Lower leg skin (tissue), 4 donors: ENCODE results near the gene CDKAL1. TPM values are rescaled to one million over a fixed set of nuclear protein-coding genes. Genes with fewer than 3 reads are reported as not detected.
"Not testable (repeated sequence)": the region's sequence is repeated elsewhere in the genome, so short reads cannot be mapped to it uniquely, and the experiment has no call there.

Experiments used
- DNase-seq, 2 donors: peaks; one replicate each; pipeline ENCODE4 v3.0.0-alpha.2; 2019; ENCODE audit warnings: low spot score in 2 of 2
- H3K4me3 ChIP-seq: fragments of 200-600 bp; sonication (generic); 2 replicates; pipeline ENCODE4 v1.5.1; 2017; ENCODE audit warnings: mild to moderate bottlenecking, low read depth; ENCODE audit not compliant: poor library complexity, severe bottlenecking
- CTCF ChIP-seq, 3 donors: fragments of 450-650 bp; IDR thresholded peaks; one replicate each; pipeline ENCODE4 v1.5.1; 2016; ENCODE audit warnings: antibody characterized with exemption in 3 of 3, mild to moderate bottlenecking in 3 of 3, moderate library complexity in 2 of 3
- POLR2A ChIP-seq, 2 donors: fragments of 450-650 bp; IDR thresholded peaks; one replicate each; pipeline ENCODE4 v1.6.1; 2016 to 2017; ENCODE audit warnings: antibody characterized with exemption in 2 of 2, mild to moderate bottlenecking in 1 of 2, moderate library complexity in 1 of 2
- WGBS, 2 donors: methylation state at CpG; one replicate each; pipeline ENCODE4 v1.1.5; 2018; 5-methylcytosine and 5-hydroxymethylcytosine counted together
- intact Hi-C: fragments of 100-400 bp; cut with DNase I; formaldehyde crosslinking; loops from one replicate; pipeline ENCODE4 v1.15.0; 2023; ENCODE audit warnings: low total_unique reads
- total RNA-seq, 4 donors: library from RNA; depleted of rRNA; stranded (reverse); fragments of >200 nt; gene quantifications; one replicate each; pipeline ENCODE4 v1.1.0, GENCODE V29; 2016

CDKAL1 gene
- total RNA-seq, 4 donors from 2014 or later, result 10.3 to 18.0 (median 11.6) TPM

DNA sequence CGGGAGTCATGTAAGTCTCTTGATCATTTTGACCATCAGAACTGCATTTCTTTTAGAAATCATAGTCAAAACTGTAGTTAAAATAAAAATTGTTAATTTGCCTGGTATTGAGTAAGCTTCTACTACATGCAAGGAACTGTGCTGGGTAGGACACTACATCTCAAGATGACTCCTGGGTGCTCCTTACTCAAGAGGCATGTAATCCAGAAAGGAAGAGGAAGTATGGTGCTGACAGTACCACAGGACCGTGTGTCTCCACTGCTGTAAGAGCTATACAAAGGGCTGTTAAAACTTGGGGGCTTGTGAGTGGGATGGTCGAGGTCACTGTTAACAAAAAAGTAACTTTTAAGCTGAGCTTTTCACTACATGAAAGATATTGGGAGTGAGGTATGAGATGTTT, 551.0 kb downstream of the CDKAL1 start:
- TF ChIP-seq CTCF (IDR thresholded peaks at IDR 0.05), result no peak
- TF ChIP-seq POLR2A (IDR thresholded peaks at IDR 0.05), result no peak
- no peak overlapping the region for H3K4me3 ChIP-seq
- DNase-seq, result no peak
- intact Hi-C loops, result no loop called here
- WGBS, 2 donors, result 94 to 97% methylated on average over 3 of the region's 3 CpGs

DNA sequence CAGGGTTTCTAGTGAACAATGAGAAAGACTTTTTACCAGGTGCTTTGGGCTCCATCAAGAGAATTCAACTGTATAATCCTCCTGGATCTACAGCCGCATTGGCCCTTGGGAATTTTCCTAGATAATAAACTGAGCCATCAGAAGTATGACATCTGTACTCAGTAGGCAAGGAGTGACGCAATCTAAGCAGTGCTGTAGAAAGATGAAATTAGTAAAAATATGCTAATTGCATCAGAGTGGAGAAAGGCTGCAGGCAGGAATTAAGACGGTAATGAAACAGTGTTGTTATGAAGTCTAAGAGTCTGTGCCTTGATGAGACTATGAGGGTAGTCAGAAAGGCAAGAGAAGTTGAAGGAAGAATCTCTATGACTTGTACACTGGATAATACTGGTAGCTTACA, 551.4 kb downstream of the CDKAL1 start:
- TF ChIP-seq POLR2A (IDR thresholded peaks at IDR 0.05) (no peak), CTCF (IDR thresholded peaks at IDR 0.05) (no peak)
- no peak overlapping the region for H3K4me3 ChIP-seq
- 86 to 95% methylated on average over 3 of the region's 3 CpGs for WGBS, 2 donors
- intact Hi-C loops, result no loop called here
- no peak for DNase-seq

GRCh38 chr6:21087188-21087587, 552.9 kb downstream of the CDKAL1 start:
- WGBS, 2 donors, result 97 to 99% methylated on average over 4 of the region's 4 CpGs

GRCh38 chr6:21091411-21091810, 557.2 kb downstream of the CDKAL1 start:
- TF ChIP-seq CTCF (IDR thresholded peaks at IDR 0.05), result no peak
- no peak for TF ChIP-seq POLR2A (IDR thresholded peaks at IDR 0.05)
- H3K4me3 ChIP-seq, result no peak overlapping the region
- no peak for DNase-seq
- intact Hi-C loops, result no loop called here
- 90 to 91% methylated on average over 2 of the region's 2 CpGs for WGBS, 2 donors

More at GRCh38 chr6:21087188-21087587, 552.9 kb downstream of the CDKAL1 start:
- intact Hi-C loops, result no loop called here
- DNase-seq, result no peak
- TF ChIP-seq CTCF (IDR thresholded peaks at IDR 0.05) (no peak), POLR2A (IDR thresholded peaks at IDR 0.05) (no peak)
- H3K4me3 ChIP-seq, result no peak overlapping the region

- 91 to 96% methylated on average over 6 of the region's 6 CpGs for WGBS, 2 donors
Measured at GRCh38 chr6:21092231-21092772, 558.0 kb downstream of the CDKAL1 start.

GRCh38 chr6:21095462-21095861, 561.2 kb downstream of the CDKAL1 start:
- no peak overlapping the region for H3K4me3 ChIP-seq
- TF ChIP-seq POLR2A (IDR thresholded peaks at IDR 0.05) (no peak), CTCF (IDR thresholded peaks at IDR 0.05) (no peak)
- WGBS, 2 donors, result 71 to 75% methylated on average over 2 of the region's 2 CpGs
- DNase-seq, result no peak
- intact Hi-C loops, result no loop called here

More at GRCh38 chr6:21092231-21092772, 558.0 kb downstream of the CDKAL1 start:
- DNase-seq, intact Hi-C loops, H3K4me3 ChIP-seq: not testable (repeated sequence)
